ENCODE results near the gene CEMIP2.
"Not testable (repeated sequence)": the region's sequence is repeated elsewhere in the genome, so short reads cannot be mapped to it uniquely, and the experiment has no call there.

Gene CEMIP2

GRCh38 chr9:71675857-71676165 lies 92.5 kb downstream of the CEMIP2 start:
- DNase-seq (ENCODE audit: low spot score): no peak

- DNase-seq (ENCODE audit: low spot score): no peak
Measured at GRCh38 chr9:71675105-71675856, 93.0 kb downstream of the CEMIP2 start.

GRCh38 chr9:71672573-71672972 lies 95.7 kb downstream of the CEMIP2 start:
- DNase-seq (ENCODE audit: low spot score): no peak

- no peak for DNase-seq (ENCODE audit: low spot score)
Measured at GRCh38 chr9:71671289-71671688, 97.0 kb downstream of the CEMIP2 start.

GRCh38 chr9:71670121-71670520 lies 98.2 kb downstream of the CEMIP2 start:
- DNase-seq (ENCODE audit: low spot score): no peak

- DNase-seq (ENCODE audit: low spot score): no peak
Measured at GRCh38 chr9:71669284-71669995, 98.9 kb downstream of the CEMIP2 start.

- no peak for DNase-seq (ENCODE audit: low spot score)
Measured at GRCh38 chr9:71668717-71669116, 99.6 kb downstream of the CEMIP2 start.

GRCh38 chr9:71665247-71665646 lies 103.1 kb downstream of the CEMIP2 start:
- no peak for DNase-seq (ENCODE audit: low spot score)

- DNase-seq (ENCODE audit: low spot score): no peak
Measured at GRCh38 chr9:71664566-71664965, 103.7 kb downstream of the CEMIP2 start.

GRCh38 chr9:71663931-71664459 lies 104.3 kb downstream of the CEMIP2 start:
- no peak for DNase-seq (ENCODE audit: low spot score)

GRCh38 chr9:71663216-71663615 lies 105.1 kb downstream of the CEMIP2 start:
- no peak for DNase-seq (ENCODE audit: low spot score)

GRCh38 chr9:71662082-71662481 lies 106.2 kb downstream of the CEMIP2 start:
- DNase-seq (ENCODE audit: low spot score): no peak

- DNase-seq (ENCODE audit: low spot score): not testable (repeated sequence)
Measured at GRCh38 chr9:71657276-71657675, 111.0 kb downstream of the CEMIP2 start.

- no peak for DNase-seq (ENCODE audit: low spot score)
Measured at GRCh38 chr9:71656496-71656895, 111.8 kb downstream of the CEMIP2 start.

- no peak for DNase-seq (ENCODE audit: low spot score)
Measured at GRCh38 chr9:71655778-71656177, 112.5 kb downstream of the CEMIP2 start.

- no peak for DNase-seq (ENCODE audit: low spot score)
Measured at GRCh38 chr9:71655141-71655540, 113.2 kb downstream of the CEMIP2 start.

- DNase-seq (ENCODE audit: low spot score): no peak
Measured at GRCh38 chr9:71652480-71652879, 115.8 kb downstream of the CEMIP2 start.

- no peak for DNase-seq (ENCODE audit: low spot score)
Measured at GRCh38 chr9:71648453-71648852, 119.9 kb downstream of the CEMIP2 start.

- DNase-seq (ENCODE audit: low spot score): peak; percentile 21
Measured at GRCh38 chr9:71647094-71647591, 121.2 kb downstream of the CEMIP2 start.

- DNase-seq (ENCODE audit: low spot score): no peak
Measured at GRCh38 chr9:71646131-71646530, 122.2 kb downstream of the CEMIP2 start.

GRCh38 chr9:71644819-71645362 lies 123.4 kb downstream of the CEMIP2 start:
- no peak for DNase-seq (ENCODE audit: low spot score)

GRCh38 chr9:71643330-71643729 lies 125.0 kb downstream of the CEMIP2 start:
- DNase-seq (ENCODE audit: low spot score): no peak

- no peak for DNase-seq (ENCODE audit: low spot score)
Measured at GRCh38 chr9:71642056-71642455, 126.3 kb downstream of the CEMIP2 start.

Measured in CD4-positive, alpha-beta T cell treated with Interleukin-2 at 100 ng/mL for 4 hours (primary cell).